Chondrocyte (in vitro differentiated cells): ENCODE measurements around the gene IKBKG. TPM values are rescaled to one million over a fixed set of nuclear protein-coding genes. Genes with fewer than 3 reads are reported as not detected.

Experiments used
- DNase-seq: peaks from one replicate; pipeline ENCODE4 v3.0.0; 2021; ENCODE audit warnings: mixed read lengths, low spot score
- H3K27ac Mint-ChIP-seq: one replicate; pipeline ENCODE4 v1.8.0; 2021; ENCODE audit warnings: mild to moderate bottlenecking, moderate library complexity, mixed read lengths; ENCODE audit not compliant: unreplicated experiment
- H3K27me3 Mint-ChIP-seq: 2 replicates; pipeline ENCODE4 v1.8.0; 2021; ENCODE audit warnings: low read depth, mixed read lengths
- H3K36me3 Mint-ChIP-seq: 2 replicates; pipeline ENCODE4 v1.8.0; 2021; ENCODE audit warnings: low read depth, mixed read lengths
- H3K4me1 Mint-ChIP-seq: 2 replicates; pipeline ENCODE4 v1.8.0; 2021; ENCODE audit warnings: low read depth, mild to moderate bottlenecking, mixed read lengths
- H3K4me3 Mint-ChIP-seq: one replicate; pipeline ENCODE4 v1.8.0; 2021; ENCODE audit warnings: mild to moderate bottlenecking, moderate library complexity, mixed read lengths; ENCODE audit not compliant: unreplicated experiment
- H3K9me3 Mint-ChIP-seq: 2 replicates; pipeline ENCODE4 v1.8.0; 2021; ENCODE audit warnings: low read depth, mixed read lengths
- total RNA-seq: library from RNA; stranded (reverse); gene quantifications from 3 replicates; pipeline ENCODE4 v1.2.1, GENCODE V29; 2021
- TF ChIP-seq, protein P1 (sequence below): fragments of 200-600 bp; sonication (generic); IDR thresholded peaks from 2 replicates; pipeline ENCODE4 v1.5.0; 2021; ENCODE audit warnings: antibody characterized with exemption, mild to moderate bottlenecking, moderate library complexity

Gene IKBKG
- total RNA-seq, 1 donor from 2014 or later, result 22.4 TPM

DNA sequence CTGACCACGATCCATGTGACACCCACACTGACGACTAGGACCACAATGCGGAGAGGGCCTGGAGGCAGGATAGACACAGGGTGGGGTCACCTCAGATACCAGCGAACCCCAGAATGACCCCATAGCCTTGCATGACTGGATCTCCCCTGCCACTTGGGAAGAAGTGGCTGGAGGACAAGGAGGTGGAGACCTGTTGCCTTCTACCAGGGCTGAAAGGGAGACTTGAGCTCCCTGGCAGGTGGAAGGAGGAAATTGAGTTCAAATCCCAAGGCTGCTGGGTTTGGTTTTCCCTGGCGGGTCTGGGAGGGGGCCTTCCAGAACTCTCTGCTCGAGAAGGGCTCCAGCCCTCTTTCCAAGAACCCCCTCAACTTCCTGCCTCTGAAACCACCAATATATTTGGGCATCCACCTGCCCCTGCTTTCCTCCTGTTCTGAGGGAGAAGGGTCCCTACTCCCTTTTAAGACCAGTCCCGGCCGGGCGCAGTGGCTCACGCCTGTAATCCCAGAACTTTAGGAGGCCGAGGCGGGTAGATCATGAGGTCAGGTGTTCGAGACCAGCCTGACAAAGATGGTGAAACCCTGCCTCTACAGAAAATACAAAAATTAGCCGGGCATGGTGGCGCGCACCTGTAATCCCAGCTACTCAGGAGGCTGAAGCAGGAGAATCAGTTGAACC, 34.4 kb upstream of the IKBKG start:
- peaks cover 16% of the 10 kb centered on the region for H3K9me3 Mint-ChIP-seq
- H3K4me1 Mint-ChIP-seq, result peaks cover 11% of the 10 kb centered on the region
- H3K36me3 Mint-ChIP-seq, result peaks cover 8% of the 10 kb centered on the region
- no peaks in the 10 kb centered on the region for H3K27me3 Mint-ChIP-seq
- no peak for DNase-seq
- H3K27ac Mint-ChIP-seq, result no peak overlapping the region
- no peak overlapping the region for H3K4me3 Mint-ChIP-seq
- TF ChIP-seq, protein P1, sequence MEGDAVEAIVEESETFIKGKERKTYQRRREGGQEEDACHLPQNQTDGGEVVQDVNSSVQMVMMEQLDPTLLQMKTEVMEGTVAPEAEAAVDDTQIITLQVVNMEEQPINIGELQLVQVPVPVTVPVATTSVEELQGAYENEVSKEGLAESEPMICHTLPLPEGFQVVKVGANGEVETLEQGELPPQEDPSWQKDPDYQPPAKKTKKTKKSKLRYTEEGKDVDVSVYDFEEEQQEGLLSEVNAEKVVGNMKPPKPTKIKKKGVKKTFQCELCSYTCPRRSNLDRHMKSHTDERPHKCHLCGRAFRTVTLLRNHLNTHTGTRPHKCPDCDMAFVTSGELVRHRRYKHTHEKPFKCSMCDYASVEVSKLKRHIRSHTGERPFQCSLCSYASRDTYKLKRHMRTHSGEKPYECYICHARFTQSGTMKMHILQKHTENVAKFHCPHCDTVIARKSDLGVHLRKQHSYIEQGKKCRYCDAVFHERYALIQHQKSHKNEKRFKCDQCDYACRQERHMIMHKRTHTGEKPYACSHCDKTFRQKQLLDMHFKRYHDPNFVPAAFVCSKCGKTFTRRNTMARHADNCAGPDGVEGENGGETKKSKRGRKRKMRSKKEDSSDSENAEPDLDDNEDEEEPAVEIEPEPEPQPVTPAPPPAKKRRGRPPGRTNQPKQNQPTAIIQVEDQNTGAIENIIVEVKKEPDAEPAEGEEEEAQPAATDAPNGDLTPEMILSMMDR, result no peak

DNA sequence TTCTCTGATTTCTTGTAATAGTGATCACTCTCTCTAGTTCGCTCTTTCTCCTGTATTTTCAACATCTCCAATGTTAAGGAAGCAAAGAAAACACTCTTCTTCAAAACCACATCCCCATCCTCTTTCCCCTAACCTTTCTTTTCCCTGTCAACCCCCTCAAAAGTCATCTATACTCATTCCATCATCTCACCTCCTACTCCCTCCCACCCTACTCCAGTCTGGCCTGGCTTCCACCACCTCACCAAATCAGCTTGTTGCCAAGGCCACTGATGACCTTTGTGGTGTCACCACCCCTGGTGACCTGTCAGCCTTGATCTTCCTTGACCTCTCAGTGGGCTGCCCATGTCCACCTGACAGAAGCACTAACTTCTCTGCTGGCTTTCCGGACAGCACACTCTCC, 33.7 kb upstream of the IKBKG start:
- Mint-ChIP-seq H3K27ac (no peak overlapping the region), H3K4me3 (no peak overlapping the region), H3K27me3 (no peaks in the 10 kb centered on the region), H3K36me3 (peaks cover 4% of the 10 kb centered on the region), H3K4me1 (peaks cover 11% of the 10 kb centered on the region), H3K9me3 (peaks cover 13% of the 10 kb centered on the region)
- no peak for DNase-seq
- TF ChIP-seq, protein P1, result no peak

DNA sequence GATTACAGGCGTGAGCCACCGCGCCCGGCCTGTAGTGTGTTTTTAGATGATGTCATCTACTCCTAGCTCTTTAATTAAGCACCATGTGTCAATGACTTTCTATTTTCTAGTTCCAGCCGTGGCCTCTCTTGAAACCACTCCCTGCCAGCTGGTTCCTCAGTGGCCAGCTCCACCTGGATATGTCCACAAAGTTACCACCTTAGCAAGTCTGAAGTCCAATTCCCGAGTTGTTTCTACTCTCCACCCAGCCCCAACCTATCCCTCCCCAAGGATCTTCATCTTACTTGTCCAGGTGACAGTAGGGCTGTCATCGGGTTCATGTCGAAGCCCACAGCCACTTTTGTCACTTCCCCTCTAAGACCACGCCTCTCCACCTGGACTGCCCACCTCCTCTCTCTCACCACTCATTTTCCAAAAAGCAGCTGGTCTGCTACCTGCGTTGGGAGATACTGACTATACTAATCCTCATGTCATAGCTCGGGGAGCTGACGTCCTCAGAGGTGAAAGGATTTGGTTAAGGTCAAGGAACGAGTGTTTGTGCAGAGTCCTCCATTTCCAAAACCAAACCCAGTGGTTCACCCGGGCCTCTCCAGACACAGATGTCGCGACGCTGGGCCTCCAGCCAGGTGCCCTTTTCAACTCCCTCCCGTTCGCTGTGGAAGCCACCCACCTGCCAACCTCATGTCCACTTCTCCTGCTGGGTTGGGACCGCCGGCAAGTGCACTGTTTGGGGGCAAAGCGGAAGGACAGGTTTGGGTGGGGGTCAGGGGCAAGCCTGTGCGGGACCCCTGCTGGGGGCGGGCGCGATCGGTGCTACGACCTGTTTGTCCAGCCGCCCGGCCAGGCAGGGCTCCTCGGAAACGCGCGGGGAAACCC, 32.1 kb upstream of the IKBKG start:
- DNase-seq, result no peak
- H3K4me1 Mint-ChIP-seq, result peaks cover 11% of the 10 kb centered on the region
- peak overlapping the region; percentile 74 for H3K4me3 Mint-ChIP-seq
- peaks cover 2% of the 10 kb centered on the region for H3K36me3 Mint-ChIP-seq
- no peaks in the 10 kb centered on the region for H3K27me3 Mint-ChIP-seq
- peaks cover 2% of the 10 kb centered on the region for H3K9me3 Mint-ChIP-seq
- TF ChIP-seq, protein P1, result no peak
- peak overlapping the region; percentile 27 for H3K27ac Mint-ChIP-seq

DNA sequence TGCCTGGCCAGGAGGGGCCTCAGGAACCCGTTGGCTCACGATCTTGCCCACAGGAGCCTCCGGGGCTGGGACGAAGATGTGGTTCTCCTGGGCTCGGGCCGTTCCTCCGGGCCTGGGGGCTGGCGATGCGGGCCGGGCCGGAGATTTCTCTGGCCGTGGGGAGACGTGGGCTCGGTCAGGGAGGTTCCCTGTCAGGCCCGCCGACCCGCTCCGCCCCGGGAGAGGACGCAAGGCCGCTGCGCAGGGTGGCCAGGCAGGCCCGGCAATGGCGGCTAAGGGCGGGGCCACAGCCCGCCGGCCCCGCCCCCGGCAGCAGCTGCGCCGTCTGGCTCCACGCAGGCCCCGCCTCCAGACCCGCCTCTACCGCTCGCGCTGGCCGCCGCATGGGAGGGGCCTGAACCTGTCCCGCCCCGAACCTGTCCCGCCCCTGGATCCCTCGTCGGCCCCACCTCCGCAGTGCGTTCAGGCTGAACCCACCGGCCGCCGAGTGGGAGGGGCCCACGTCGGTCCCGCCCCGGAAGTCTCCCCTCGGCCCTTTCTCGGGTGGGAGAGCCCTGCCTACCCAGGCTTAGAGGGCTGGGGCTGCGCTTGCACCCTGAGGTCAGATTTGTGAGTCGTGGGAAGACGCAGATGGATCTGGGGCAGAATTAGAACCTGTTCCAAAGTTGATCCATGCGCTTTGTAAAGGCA, 31.3 kb upstream of the IKBKG start, which contains the start of gene FAM3A:
TSS of gene FAM3A (minus strand) at position 267 of the 690 bp plus-strand sequence. CDS start 460 bp downstream, outside the sequence.
- Mint-ChIP-seq H3K36me3 (no peaks in the 10 kb centered on the region), H3K4me1 (peaks cover 11% of the 10 kb centered on the region), H3K4me3 (peak within 1 kb of the TSS; percentile 74), H3K27me3 (no peaks in the 10 kb centered on the region), H3K27ac (peak within 1 kb of the TSS; percentile 74), H3K9me3 (peaks cover 2% of the 10 kb centered on the region)
- DNase-seq, result peak; percentile 95
- TF ChIP-seq, protein P1, result no peak

DNA sequence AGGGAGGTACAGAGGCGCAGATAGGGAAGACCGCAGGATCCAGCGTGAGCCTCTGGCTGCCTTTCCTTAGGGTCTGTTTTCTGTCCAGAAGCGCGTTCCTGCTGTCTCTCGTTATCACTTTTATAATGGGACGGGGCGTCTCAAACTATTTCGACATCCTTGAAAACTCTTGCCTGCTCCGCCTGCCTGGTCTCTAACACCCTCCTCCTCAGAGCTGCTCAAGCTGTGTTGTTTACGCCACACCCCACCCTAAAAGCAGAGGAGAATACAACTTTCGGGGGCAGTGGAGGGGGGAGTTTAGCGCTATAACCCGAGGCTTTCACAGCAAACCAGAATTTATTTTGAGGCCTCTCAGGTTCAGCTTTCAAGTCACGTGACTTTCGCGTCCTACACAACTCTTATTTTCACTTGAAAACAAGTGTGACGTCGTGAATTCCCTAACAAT, 30.7 kb upstream of the IKBKG start:
- Mint-ChIP-seq H3K27ac (peak overlapping the region; percentile 74), H3K27me3 (no peaks in the 10 kb centered on the region), H3K4me3 (peak overlapping the region; percentile 71), H3K4me1 (peaks cover 11% of the 10 kb centered on the region), H3K36me3 (no peaks in the 10 kb centered on the region), H3K9me3 (peaks cover 2% of the 10 kb centered on the region)
- DNase-seq, result no peak
- TF ChIP-seq, protein P1, result no peak
